GM12872 (cell line): ENCODE results near the gene ZNF132.

Experiments
- CTCF ChIP-seq: IDR thresholded peaks from 3 replicates; pipeline ENCODE4 v1.5.1; 2011; ENCODE audit warnings: low read depth, mild to moderate bottlenecking, low read length, moderate library complexity; ENCODE audit not compliant: insufficient read depth

Gene ZNF132

GRCh38 chr19:58407658-58408151 is 32.2 kb downstream of the ZNF132 start:
- no peak for TF ChIP-seq CTCF

GRCh38 chr19:58406818-58407657 is 32.9 kb downstream of the ZNF132 start:
- TF ChIP-seq CTCF: peak; percentile 34; the same call in 1 of the 3 replicates

- TF ChIP-seq CTCF: no peak
These were observed 38.0 kb downstream of the ZNF132 start for GRCh38 chr19:58401840-58402421.

- TF ChIP-seq CTCF: peak; percentile 17; the same call in 1 of the 3 replicates
These were observed 38.8 kb downstream of the ZNF132 start for GRCh38 chr19:58400916-58401839.

GRCh38 chr19:58400316-58400915 is 39.5 kb downstream of the ZNF132 start:
- TF ChIP-seq CTCF: no peak

- TF ChIP-seq CTCF: no peak
These were observed 40.0 kb downstream of the ZNF132 start for GRCh38 chr19:58399903-58400302.
